HG03571 (cell line): ENCODE results near the gene CHGA.

Source experiments
- ATAC-seq: cut with Tn5 transposase; IDR thresholded peaks from one replicate; pipeline ENCODE4 v1.9.1; 2021; ENCODE audit not compliant: unreplicated experiment

The CHGA gene

GRCh38 chr14:92929689-92930608 lies 7.0 kb downstream of the CHGA start:
- ATAC-seq, result no peak

GRCh38 chr14:92930737-92931602 lies 8.0 kb downstream of the CHGA start:
- ATAC-seq, result no peak

GRCh38 chr14:92931681-92932447 lies 8.9 kb downstream of the CHGA start:
- ATAC-seq, result no peak

GRCh38 chr14:92932448-92933395 lies 9.8 kb downstream of the CHGA start:
- ATAC-seq, result no peak

- ATAC-seq, result no peak
Observed at GRCh38 chr14:92933481-92933880, 10.5 kb downstream of the CHGA start.

GRCh38 chr14:92934196-92935085 lies 11.5 kb downstream of the CHGA start:
- ATAC-seq, result no peak

- no peak for ATAC-seq
Observed at GRCh38 chr14:92935446-92935845, 12.5 kb downstream of the CHGA start.

- no peak for ATAC-seq
Observed at GRCh38 chr14:92936085-92936484, 13.1 kb downstream of the CHGA start.

GRCh38 chr14:92937051-92937937 lies 14.3 kb downstream of the CHGA start:
- ATAC-seq, result no peak

GRCh38 chr14:92938235-92938875 lies 15.4 kb downstream of the CHGA start:
- ATAC-seq, result no peak

GRCh38 chr14:92938890-92939671 lies 16.1 kb downstream of the CHGA start:
- ATAC-seq, result no peak

GRCh38 chr14:92939699-92940098 lies 16.7 kb downstream of the CHGA start:
- ATAC-seq, result no peak

- no peak for ATAC-seq
Observed at GRCh38 chr14:92940543-92940942, 17.6 kb downstream of the CHGA start.

- no peak for ATAC-seq
Observed at GRCh38 chr14:92941531-92941930, 18.6 kb downstream of the CHGA start.

- ATAC-seq, result no peak
Observed at GRCh38 chr14:92942136-92942535, 19.2 kb downstream of the CHGA start.

GRCh38 chr14:92942576-92942975 lies 19.6 kb downstream of the CHGA start:
- ATAC-seq, result no peak
